NCI-H748 treated with DMSO at 0.1 percent for 48 hours (cell line): ENCODE data around the gene ESPNL.

Experiments used
- DNase-seq: peaks from one replicate; lab custom pipeline; 2025; lab: John Stamatoyannopoulos, UW

Gene ESPNL

GRCh38 chr2:238116298-238117198 lies 16.4 kb downstream of the ESPNL start:
- no peak for DNase-seq

- no peak for DNase-seq
These were observed 17.3 kb downstream of the ESPNL start for GRCh38 chr2:238117199-238118154.

GRCh38 chr2:238119756-238120462 lies 19.8 kb downstream of the ESPNL start:
- no peak for DNase-seq

DNA sequence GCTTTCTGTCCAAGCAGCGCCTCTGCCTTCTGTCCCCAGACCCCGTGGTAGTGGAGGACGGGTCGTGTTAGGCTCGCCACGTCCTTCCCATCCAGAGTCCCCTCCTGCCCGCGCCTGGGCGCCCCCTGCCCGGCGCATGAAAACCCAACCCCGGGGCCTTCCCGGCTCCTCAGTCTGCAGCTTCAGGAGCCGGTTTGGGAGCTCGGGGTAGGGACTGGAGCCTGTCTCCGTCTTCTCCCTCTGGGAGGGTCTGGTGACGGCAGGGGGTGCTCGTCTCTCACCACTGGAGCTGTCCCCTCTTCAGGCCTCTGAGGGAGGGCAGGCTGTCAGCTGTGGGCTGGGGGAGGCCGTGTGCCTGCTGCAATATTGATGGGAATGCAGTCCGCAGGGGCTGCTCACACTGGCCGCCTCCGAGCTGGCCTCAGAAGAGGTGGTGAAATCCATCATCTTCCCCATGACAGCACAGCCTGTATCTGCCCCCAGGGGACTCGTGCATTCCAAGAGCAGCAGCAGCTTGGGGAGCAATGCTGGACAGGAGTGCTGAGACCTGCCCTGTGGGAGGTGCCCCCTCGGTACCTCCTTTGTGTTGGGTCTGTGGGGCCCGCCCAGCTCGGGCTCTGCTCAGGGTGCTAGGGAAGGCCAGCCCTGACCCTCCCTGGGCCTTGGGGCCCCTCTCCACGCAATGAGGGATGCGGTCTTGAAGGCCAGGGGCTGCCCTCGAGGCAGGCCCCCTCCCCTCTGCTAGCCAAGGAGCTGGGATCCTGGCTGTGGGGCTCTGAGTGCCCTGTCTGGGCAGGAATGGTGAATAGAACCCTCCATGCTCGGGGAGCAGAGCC lies 20.5 kb downstream of the ESPNL start:
- no peak for DNase-seq

DNA sequence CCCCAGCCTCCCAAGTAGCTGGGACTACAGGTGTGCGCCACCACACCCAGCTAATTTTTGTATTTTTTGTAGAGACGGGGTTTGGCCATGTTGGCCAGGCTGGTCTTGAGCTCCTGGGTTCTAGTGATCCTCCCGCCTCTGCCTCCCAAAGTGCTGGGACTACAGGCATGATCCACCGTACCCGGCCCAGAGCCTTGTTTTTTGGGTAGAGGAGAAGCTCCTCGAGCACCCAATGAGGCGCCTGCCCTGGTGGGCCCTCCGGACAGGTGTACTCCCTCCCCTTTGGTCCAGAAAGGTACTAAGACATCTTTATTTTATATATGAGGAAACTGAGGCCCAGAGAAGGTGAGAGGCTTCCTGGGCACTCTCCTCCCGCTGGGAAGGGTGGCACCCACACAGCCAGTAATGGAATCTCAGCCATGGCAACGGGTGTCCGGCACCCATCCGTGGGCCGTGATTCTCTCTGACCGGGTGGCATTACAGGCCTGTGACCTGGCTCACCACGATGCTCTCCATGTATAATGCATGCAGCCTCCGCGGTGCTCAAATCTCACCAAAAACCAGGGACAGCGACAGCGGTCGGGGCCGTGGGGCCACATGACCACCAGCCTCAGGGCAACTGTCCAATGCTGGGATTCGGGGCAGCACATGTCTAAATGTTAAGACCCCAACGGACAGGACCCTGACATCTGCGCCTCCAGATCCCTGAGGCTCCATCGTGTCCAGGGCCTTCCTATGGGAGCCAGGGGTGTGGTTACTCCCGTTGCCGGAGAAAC lies 21.6 kb downstream of the ESPNL start:
- DNase-seq = no peak

GRCh38 chr2:238122287-238123217 lies 22.4 kb downstream of the ESPNL start:
- no peak for DNase-seq

DNA sequence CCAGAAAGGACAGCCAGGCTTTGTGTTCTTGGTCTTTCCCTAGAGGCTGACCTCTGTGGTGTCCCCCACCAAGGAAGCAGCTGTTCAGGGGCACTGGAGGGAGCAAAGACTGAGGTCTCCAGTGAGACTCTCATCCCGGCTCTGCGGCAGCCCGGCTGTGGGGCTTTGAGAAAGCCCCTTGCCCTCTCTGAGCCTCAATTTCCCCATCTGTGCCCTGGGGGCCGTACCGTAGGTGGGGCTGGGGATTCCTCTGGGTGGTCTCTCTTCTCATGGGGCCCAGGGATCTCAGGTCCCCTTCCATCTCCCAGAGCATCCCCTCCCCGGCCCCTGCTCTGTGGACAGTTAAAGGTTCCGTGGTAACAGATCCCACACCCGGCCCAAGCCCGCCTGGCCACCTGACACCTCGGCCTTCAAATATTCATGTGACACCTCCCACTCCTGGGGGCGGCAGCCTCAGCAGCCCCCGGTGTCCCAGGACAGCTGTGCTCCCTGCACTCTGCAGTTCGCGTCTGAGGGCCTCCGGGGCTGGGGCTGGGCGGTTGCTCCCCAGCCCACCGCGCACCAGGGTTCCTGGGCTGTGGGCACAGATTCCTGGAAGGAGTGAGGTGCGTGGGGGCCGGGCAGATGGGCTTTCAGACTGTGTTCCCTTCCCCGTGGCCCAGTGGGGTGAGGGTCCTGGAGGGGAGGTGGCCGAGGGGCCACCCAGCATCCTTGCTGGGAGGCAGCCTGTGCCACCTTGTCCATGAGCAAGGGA lies 23.3 kb downstream of the ESPNL start:
- DNase-seq = no peak

DNA sequence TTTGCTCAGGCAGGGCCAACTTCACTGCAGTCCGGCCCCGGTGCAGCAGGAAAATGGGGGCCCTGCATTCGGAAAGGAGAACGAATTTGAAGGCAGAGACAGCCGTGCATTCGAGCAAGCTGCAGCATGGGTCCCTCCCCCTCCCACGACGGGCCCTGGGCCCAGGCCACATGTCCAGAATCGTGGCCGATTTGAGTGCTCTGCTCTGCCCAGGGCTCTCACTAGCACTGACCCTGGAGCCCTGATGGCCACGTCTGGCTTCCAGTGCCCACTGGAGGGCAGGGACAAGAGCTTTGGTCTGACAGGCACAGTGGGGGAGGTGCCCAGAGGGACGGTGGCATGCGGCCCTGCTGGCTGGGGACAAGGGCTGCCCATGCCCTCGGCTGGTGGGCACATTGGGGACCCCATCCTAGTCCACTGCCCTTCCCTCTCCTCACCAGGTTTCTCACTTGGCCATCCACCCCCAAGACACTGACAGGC lies 23.9 kb downstream of the ESPNL start:
- no peak for DNase-seq

- no peak for DNase-seq
These were observed 24.5 kb downstream of the ESPNL start for GRCh38 chr2:238124488-238125126.

DNA sequence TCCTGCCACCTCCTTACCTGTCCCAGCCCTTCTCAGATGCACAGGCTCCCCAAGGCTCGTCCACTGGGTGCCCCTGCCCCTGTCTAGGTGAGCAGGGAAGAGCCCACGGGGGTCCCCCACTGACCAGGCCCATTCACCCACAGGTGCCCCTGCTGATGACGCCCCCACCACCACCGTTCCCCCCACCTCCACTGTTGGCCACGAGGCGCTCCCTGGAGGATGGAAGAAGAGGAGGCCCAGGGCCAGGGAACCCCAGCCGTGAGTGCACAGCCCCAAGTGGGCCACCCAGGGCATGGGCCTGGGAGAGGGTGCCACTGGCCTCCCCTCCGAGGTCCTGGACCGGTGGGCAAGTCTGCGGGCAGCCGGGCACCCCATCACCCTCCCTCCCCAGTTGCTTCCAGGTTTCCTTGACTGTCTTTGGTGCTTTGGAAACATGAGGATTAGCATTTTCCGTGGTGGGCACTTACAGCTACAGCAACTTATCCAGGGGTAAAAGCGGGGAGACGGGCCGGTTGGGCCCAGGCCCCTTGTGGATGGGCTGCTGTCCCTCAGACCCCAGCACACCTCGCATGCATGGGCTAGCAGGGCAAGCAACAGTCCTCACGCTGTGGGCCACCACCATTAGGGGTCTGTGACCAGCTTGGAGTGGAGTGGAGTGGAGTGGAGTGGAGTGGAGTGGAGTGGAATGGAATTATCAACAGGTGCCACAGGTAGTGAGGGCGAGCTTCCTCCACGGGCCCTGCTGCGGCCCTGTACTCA lies 25.2 kb downstream of the ESPNL start:
- no peak for DNase-seq

DNA sequence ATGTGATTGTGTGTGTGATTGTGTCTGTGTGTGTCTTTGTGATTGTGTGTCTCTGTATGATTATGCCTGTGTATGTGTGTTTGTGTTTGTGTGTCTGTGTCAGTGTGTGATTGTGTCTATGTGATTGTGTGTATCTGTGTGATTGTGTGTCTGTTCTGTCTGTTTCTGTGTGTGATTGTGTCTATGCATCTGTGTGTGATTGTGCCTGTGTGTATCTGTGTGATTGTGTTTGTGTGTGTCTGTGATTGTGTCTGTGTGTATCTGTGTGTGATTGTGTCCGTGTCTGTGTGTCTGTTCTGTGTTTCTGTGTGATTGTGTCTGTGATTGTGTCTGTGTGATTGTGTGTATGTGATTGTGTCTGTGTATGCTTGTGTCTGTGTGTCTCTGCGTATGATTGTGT lies 26.2 kb downstream of the ESPNL start:
- no peak for DNase-seq

DNA sequence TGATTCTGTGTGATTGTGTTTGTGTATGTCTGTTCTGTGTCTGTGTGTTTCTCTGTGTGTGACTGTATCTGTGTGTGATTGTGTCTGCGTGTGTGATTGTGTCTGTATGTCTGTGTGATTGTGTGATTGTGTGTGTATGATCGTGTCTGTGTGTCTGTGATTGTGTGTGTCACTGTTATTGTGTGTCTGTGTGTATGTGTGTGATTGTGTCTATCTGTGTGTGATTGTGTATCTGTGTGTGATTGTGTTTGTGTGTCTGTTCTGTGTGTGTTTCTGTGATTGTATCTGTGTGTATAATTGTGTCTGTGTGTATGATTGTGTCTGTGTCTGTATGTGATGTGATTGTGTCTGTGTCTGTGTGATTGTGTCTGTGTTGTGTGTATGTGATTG lies 26.6 kb downstream of the ESPNL start:
- DNase-seq = no peak

DNA sequence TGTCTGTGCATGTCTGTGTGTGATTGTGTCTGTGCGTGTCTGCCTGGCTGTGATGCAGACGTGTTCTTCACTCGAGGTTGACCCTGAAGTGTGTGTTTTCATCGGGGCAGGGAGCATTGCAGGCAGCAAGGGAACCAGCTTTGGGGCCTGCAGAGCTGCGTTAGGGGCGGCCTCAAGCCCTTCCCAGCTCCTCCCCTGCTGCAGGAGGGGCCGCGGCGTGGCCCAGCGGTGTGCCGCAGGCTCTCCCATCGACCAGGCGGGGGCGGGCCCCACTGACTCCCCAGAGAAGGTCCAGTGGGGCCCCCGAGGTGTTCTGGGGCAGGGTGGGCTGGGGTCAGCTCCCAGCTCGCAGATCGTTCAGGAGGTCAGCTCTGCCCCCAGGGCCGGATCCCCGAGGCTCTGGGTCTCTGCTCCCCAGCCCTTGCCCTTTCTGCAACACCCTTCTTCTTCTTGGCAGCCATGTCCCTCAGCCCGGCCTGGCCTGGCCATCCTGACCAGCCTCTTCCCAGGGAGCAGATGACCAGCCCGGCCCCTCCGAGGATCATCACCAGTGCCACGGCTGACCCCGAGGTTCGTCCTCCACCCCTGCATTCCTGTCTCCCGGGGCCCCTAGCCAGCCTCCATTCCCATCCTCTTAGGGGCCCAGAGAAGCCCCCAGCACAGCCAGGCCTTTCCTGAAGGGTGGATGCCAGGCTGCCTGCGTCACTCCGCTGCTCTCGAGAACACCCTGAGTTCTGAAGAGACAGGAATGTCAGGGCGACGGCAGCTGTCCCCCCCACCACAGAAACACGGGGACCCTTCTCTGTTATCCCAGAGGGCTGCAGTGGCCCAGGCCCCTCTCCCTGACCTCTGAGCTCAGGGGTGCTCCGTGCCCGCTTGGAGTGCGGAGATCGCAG lies 27.3 kb downstream of the ESPNL start:
- no peak for DNase-seq

- no peak for DNase-seq
These were observed 27.9 kb downstream of the ESPNL start for GRCh38 chr2:238128061-238128440.

GRCh38 chr2:238128534-238129001 lies 28.4 kb downstream of the ESPNL start:
- no peak for DNase-seq
